Prostate gland (tissue), 2 donors: Measurements from ENCODE around the gene IQCC.

ENCODE experiments used
- POLR2AphosphoS5 ChIP-seq: sonication (generic); formaldehyde crosslinking; IDR thresholded peaks from one replicate; pipeline ENCODE4 v1.6.1; 2017; ENCODE audit warnings: antibody characterized with exemption
- TF ChIP-seq, protein P1 (sequence below), 4 experiments: fragments of 200-600 bp in 2 of 4; fragments of 450-650 bp in 2 of 4; sonication (generic) in 2 of 4; IDR thresholded peaks; 1 replicate in 3 of 4; 2 replicates in 1 of 4; pipeline ENCODE4 v1.5.1; 2016 to 2019; ENCODE audit warnings: antibody characterized with exemption in 4 of 4, mild to moderate bottlenecking in 2 of 4, moderate library complexity in 2 of 4

DNA sequence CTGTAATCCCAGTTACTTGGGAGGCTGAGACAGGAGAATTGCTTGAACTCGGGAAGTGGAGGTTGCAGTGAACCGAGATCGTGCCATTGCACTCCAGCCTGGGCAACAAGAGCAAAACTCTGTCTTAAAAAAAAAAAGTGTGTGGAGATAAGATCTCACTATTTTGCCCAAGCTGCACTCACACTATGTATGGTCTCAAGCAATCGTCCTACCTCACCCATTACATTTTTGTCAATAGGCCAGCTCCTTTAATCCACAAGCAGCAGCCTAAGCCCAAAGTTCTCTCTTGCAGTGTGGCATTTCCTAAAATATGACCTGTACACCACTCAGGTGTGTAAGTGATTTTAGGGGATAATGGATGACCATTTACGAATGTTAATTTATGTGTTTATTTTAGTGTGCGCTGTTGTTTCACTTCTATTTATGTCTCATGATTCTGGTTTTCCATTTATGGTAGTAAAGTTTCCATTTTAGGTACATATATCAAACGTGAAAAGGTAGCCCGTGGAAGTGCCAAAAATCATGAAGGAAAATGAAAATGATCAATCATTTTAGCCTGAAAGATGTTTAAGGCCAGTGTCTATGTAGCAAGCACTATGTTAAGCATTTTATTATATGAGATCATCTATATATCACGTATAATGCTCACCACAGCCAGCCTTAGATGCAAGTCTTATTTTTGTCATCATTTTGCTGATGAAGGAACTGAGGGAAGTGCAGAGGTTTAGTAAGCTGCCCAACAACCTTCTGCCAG, 51.2 kb downstream of the IQCC start:
- TF ChIP-seq, protein P1, sequence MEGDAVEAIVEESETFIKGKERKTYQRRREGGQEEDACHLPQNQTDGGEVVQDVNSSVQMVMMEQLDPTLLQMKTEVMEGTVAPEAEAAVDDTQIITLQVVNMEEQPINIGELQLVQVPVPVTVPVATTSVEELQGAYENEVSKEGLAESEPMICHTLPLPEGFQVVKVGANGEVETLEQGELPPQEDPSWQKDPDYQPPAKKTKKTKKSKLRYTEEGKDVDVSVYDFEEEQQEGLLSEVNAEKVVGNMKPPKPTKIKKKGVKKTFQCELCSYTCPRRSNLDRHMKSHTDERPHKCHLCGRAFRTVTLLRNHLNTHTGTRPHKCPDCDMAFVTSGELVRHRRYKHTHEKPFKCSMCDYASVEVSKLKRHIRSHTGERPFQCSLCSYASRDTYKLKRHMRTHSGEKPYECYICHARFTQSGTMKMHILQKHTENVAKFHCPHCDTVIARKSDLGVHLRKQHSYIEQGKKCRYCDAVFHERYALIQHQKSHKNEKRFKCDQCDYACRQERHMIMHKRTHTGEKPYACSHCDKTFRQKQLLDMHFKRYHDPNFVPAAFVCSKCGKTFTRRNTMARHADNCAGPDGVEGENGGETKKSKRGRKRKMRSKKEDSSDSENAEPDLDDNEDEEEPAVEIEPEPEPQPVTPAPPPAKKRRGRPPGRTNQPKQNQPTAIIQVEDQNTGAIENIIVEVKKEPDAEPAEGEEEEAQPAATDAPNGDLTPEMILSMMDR (IDR thresholded peaks at IDR 0.05) = no peak
- TF ChIP-seq POLR2AphosphoS5 = no peak
